NCI-H1048 (cell line): ENCODE measurements around the gene ROR1.
A peak's percentile ranks its signal among the peaks of the same experiment; 100 is the strongest.

ENCODE experiments used
- DNase-seq: peaks from one replicate; lab custom pipeline; 2025; lab: John Stamatoyannopoulos, UW

ROR1 gene

DNA sequence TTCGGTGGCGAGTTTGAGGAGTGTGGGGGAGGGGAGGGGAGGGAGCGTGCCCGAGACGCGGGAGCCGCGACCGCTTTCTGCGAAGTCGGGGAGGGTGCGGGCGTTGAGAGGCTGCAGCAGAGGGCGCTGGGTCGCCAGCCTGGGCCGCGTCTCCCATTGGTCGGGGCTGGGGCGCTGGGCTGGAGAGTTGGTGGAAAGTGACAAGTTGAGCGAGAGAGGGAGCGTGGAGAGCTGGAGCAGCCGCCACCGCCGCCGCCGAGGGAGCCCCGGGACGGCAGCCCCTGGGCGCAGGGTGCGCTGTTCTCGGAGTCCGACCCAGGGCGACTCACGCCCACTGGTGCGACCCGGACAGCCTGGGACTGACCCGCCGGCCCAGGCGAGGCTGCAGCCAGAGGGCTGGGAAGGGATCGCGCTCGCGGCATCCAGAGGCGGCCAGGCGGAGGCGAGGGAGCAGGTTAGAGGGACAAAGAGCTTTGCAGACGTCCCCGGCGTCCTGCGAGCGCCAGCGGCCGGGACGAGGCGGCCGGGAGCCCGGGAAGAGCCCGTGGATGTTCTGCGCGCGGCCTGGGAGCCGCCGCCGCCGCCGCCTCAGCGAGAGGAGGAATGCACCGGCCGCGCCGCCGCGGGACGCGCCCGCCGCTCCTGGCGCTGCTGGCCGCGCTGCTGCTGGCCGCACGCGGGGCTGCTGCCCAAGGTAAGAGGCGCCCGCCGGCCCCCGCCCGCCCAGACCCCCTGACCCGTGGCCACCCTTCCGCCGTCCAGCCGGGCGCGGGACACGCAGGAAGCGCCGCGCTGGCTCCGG is at the start of gene ROR1:
Gene ROR1, plus strand, starts transcription at position 203 of the 802 bp plus-strand sequence.
- DNase-seq: peak; percentile 12

- no peak for DNase-seq
Observed at GRCh38 chr1:63724375-63724899, 49.4 kb upstream of the ROR1 start.

- no peak for DNase-seq
Observed at GRCh38 chr1:63728611-63729226, 45.1 kb upstream of the ROR1 start.

DNA sequence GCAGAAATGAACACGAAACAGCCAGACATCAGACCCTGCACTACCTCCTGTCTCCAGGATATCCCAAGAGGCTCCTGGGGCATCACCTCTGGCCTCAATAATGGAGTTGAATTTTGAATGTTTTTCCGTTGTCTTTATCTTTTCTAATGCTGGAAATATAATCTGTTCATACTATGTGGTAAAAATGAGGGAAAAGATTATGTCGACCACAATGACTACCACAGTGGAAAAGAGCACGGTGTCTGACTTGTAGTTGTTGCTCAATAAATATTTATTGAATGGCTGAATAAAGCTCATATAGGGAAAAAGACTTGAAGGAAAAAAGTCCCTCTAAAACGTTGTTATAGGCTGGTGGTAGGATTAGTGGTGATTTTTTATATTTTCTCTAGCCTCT is 44.6 kb upstream of the ROR1 start:
- no peak for DNase-seq

- no peak for DNase-seq
Observed at GRCh38 chr1:63730211-63730610, 43.6 kb upstream of the ROR1 start.

DNA sequence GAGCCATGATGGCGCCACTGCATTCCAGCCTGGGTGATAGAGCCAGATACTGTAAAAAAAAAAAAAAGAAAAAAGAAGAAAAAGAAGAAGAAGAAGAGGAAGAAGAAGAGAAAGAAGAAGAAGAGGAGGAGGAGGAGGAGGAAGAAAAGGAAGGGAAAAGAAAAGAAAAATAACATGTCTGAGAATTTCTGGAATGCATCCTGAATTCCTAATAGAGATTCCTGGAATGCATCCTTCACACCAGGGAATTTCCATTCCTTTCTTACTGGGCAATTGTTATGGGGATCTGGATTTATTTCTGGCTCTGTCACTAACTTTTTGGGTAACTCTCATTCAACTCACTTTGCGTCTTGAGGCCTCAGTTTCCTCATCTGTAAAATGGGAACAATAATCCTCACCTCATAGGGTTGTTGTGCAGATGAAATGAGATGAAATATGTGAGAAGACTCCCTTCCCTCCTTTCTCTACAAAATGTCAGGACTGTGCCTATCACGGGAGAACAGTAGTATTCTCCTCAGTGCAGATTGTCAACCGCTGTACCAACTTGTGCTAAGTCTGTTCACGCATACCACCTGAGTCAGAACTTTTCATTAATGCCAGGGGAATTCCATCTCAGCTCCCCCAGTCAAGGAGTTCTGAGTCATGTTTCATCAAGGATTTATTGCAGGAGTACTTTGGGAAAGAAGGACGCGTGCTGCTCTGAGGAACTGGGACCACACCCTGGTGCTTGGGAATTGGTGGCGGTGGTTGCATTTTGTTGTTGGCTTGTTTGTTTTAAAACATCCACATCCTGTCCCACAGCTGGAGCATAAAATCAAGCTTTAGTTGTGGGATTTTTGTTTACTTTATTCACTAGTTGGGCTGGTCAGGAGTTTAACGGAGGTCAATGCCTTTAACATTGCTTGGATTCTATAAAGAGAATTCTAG is 42.4 kb upstream of the ROR1 start:
- no peak for DNase-seq

DNA sequence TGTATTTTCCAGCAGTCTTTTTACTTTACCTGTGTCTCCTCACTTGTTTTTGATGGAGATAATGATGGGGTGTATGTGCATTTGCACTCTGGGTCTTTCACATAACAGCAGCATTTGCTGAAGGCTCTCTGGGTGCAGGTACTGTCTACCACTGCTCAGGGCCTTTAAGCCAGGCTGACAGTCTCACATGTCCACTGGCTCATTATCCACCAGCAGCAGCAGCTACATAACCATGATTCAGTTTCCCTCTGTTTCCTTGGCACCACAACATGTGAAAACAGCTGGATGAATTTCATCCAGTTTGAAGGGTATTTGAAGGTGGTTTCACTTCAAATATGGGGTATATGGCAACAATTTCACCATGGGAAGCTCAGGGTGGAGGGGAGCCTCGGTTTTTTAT is 41.2 kb upstream of the ROR1 start:
- no peak for DNase-seq

GRCh38 chr1:63738772-63739171 is 35.0 kb upstream of the ROR1 start:
- DNase-seq: no peak

DNA sequence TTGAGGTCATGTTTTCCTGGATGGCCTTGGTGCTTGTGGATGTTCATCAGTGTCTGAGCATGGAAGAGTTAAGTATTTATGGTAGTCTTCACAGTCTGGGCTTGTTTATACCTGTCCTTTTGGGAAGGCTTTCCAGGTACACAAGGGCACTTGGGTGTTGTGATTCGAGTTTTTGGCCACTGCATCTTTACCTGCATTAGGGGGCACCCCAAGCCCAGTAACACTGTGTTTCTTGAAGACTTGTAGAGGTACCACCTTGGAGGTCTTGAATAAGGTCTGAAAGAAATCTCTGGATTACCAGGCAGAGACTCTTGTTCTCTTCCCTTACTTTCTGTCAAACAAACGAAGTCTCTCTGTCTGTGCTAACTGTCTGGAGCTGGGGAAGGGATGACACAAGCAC is 34.4 kb upstream of the ROR1 start:
- no peak for DNase-seq

DNA sequence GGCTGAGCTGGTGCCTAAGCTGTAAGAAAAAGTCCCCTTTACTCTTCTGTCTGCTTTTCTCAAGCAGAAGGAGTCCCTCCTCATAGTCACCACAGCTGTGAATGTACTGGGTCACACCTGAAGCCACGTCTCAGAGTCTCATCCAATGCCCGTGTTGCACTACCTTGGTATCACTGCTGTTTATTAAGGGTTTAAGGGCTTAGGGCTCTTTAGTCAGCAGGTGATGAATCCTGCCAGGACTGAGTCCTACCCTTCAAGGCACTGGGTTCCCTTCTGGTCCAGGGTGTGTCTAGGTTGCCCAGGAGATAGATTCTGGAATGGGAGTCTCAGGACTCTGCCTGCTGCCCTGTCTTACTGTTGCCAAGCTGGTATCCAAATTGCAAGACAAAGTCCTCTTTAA is 33.4 kb upstream of the ROR1 start:
- no peak for DNase-seq

GRCh38 chr1:63742526-63742925 is 31.3 kb upstream of the ROR1 start:
- DNase-seq: no peak

GRCh38 chr1:63743781-63744180 is 30.0 kb upstream of the ROR1 start:
- no peak for DNase-seq

DNA sequence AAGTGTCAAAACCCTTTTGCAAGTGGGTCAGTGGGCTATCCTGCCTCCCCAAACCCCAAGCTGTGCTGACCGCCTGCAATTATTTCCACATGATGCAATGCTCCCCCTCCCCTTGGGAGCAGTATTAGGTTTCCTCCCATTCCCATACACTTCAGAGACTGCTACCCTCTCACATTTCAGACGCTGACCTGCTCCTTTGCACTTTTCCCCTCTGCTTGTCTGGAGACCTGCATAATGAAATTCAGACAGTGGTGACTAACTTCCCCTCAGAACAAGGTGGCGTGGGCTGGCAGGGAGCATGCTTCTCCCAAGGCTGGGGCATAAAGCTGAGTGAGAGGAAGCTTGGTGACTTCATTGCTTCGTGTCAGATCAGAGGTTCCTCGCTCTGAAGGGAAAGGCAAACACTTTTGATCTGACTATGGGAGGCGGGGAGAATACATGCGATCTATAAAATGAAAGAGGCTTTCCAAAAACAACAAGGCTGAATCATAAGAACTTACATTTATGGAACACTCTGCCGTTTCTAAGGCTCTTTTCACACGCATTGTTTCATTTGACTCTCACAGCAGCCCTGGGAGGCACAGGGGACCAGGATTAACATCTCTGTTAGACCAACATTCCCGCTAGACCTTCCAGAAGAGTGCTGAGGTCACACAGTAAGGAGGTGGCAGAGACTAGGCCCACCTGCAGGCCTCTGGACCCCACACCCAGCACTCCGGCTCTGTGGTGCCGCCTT is 27.5 kb upstream of the ROR1 start:
- DNase-seq: no peak

DNA sequence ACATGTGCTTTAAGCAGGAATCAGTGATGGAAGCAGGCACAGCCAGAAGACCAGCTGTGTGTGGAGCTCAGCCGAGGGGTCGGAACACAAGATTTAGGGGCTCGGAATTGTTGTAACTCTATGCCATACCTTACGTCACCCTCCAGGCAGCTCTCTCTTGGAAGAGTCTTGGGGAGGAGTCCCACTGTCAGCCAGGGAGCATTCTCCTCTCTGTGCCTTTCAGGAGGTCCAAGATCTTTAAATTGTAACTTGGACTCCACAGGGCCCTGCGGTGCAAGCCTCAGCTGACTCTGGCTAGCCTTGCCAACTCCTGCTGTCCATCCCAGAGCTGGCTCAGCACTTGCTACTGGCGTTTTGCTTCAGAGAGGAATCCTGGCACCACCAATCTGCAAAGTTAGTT is 26.4 kb upstream of the ROR1 start:
- DNase-seq: no peak

- DNase-seq: no peak
Observed at GRCh38 chr1:63748046-63748580, 25.7 kb upstream of the ROR1 start.

- no peak for DNase-seq
Observed at GRCh38 chr1:63748641-63749040, 25.2 kb upstream of the ROR1 start.

- DNase-seq: no peak
Observed at GRCh38 chr1:63750721-63751120, 23.1 kb upstream of the ROR1 start.

GRCh38 chr1:63752176-63752575 is 21.6 kb upstream of the ROR1 start:
- no peak for DNase-seq

- no peak for DNase-seq
Observed at GRCh38 chr1:63753591-63753990, 20.2 kb upstream of the ROR1 start.

GRCh38 chr1:63756839-63757238 is 17.0 kb upstream of the ROR1 start:
- no peak for DNase-seq

GRCh38 chr1:63757334-63757733 is 16.5 kb upstream of the ROR1 start:
- DNase-seq: no peak

GRCh38 chr1:63758791-63759190 is 15.0 kb upstream of the ROR1 start:
- no peak for DNase-seq
